Gastroesophageal sphincter (tissue), 4 donors: ENCODE data around the gene ENTHD1. TPM values are rescaled to one million over a fixed set of nuclear protein-coding genes. Genes with fewer than 3 reads are reported as not detected.
"Not testable (repeated sequence)": the region's sequence is repeated elsewhere in the genome, so short reads cannot be mapped to it uniquely, and the experiment has no call there.

Experiments used
- ATAC-seq: fragments of 150-250 bp; one replicate; pipeline ENCODE4 v1.9.1; 2016; ENCODE audit warnings: mild to moderate bottlenecking, moderate library complexity
- H3K27ac ChIP-seq, 4 donors: fragments of 200-600 bp; sonication (generic) in 3 of 4; 1 replicate in 3 of 4; 2 replicates in 1 of 4; pipeline ENCODE4 v1.5.1; 2016 to 2019
- H3K27me3 ChIP-seq: fragments of 200-600 bp; sonication (generic); one replicate; pipeline ENCODE4 v1.5.1; 2019
- H3K36me3 ChIP-seq, 2 donors: fragments of 200-600 bp; sonication (generic); one replicate each; pipeline ENCODE4 v1.5.1; 2019; ENCODE audit warnings: control low read depth in 1 of 2
- H3K4me1 ChIP-seq, 3 donors: fragments of 200-600 bp; sonication (generic); 1 replicate in 2 of 3; 2 replicates in 1 of 3; pipeline ENCODE4 v1.5.1; 2016 to 2019; ENCODE audit warnings: control low read depth in 2 of 3
- H3K4me3 ChIP-seq, 2 donors: fragments of 200-600 bp; sonication (generic); one replicate each; pipeline ENCODE4 v1.5.1; 2019; ENCODE audit warnings: mild to moderate bottlenecking in 1 of 2, moderate library complexity in 1 of 2
- H3K9me3 ChIP-seq, 3 donors: fragments of 200-600 bp; sonication (generic); one replicate each; pipeline ENCODE4 v1.5.1; 2017 to 2019; ENCODE audit warnings: control low read depth in 2 of 3
- CTCF ChIP-seq, 4 experiments: fragments of 200-600 bp in 2 of 4; fragments of 450-650 bp in 2 of 4; sonication (generic) in 1 of 4; IDR thresholded peaks; one replicate each; pipeline ENCODE4 v1.5.1; 2017 to 2019; ENCODE audit warnings: antibody characterized with exemption in 4 of 4, mild to moderate bottlenecking in 2 of 4, moderate library complexity in 2 of 4
- EP300 ChIP-seq: sonication (generic); formaldehyde crosslinking; IDR thresholded peaks from one replicate; pipeline ENCODE4 v1.6.1; 2017; ENCODE audit warnings: antibody characterized with exemption, mild to moderate bottlenecking
- POLR2A ChIP-seq, 2 donors: fragments of 450-650 bp; IDR thresholded peaks; one replicate each; pipeline ENCODE4 v1.6.1; 2017; ENCODE audit warnings: antibody characterized with exemption in 2 of 2, mild to moderate bottlenecking in 2 of 2, moderate library complexity in 1 of 2
- POLR2AphosphoS5 ChIP-seq: sonication (generic); formaldehyde crosslinking; IDR thresholded peaks from one replicate; pipeline ENCODE4 v1.6.1; 2017; ENCODE audit warnings: antibody characterized with exemption
- WGBS, 2 donors: methylation state at CpG; one replicate each; pipeline ENCODE4 v1.1.5; 2018; ENCODE audit warnings: low coverage in 1 of 2; 5-methylcytosine and 5-hydroxymethylcytosine counted together
- total RNA-seq, 4 donors: library from RNA; depleted of rRNA; stranded (reverse); fragments of >200 nt; gene quantifications; one replicate each; pipeline ENCODE4 v1.1.0, GENCODE V29; 2016

ENTHD1 gene
- total RNA-seq, 4 donors from 2014 or later: 0.47 TPM; not detected in 3

GRCh38 chr22:39877079-39877845 is 16.3 kb downstream of the ENTHD1 start:
- no peaks in the 10 kb centered on the region for H3K36me3 ChIP-seq
- no peaks in the 10 kb centered on the region for H3K9me3 ChIP-seq
- H3K4me1 ChIP-seq: no peaks in the 10 kb centered on the region
- ATAC-seq: no peak
- TF ChIP-seq POLR2A (IDR thresholded peaks at IDR 0.05) (no peak), EP300 (no peak), POLR2AphosphoS5 (no peak), CTCF (IDR thresholded peaks at IDR 0.05) (no peak)
- whole genome bisulfite sequencing, 2 donors: 51 to 56% methylated on average over 3 to 6 of the region's 6 CpGs
- no peak overlapping the region for H3K4me3 ChIP-seq
- H3K27me3 ChIP-seq: peaks cover 16% of the 10 kb centered on the region
- no peak overlapping the region for H3K27ac ChIP-seq

GRCh38 chr22:39875176-39875885 is 18.2 kb downstream of the ENTHD1 start:
- not testable (repeated sequence) for H3K4me1 ChIP-seq, H3K36me3 ChIP-seq, H3K9me3 ChIP-seq, H3K4me3 ChIP-seq, ATAC-seq, H3K27ac ChIP-seq
- 88 to 95% methylated on average over 11 to 15 of the region's 42 CpGs for WGBS, 2 donors
- peaks cover 16% of the 10 kb centered on the region for H3K27me3 ChIP-seq

GRCh38 chr22:39873965-39874364 is 19.6 kb downstream of the ENTHD1 start:
- H3K36me3 ChIP-seq: no peaks in the 10 kb centered on the region
- 13 to 25% methylated on average over 1 of the region's 1 CpG for WGBS, 2 donors
- H3K4me1 ChIP-seq: no peaks in the 10 kb centered on the region
- no peak overlapping the region for H3K4me3 ChIP-seq
- ATAC-seq: no peak
- peaks cover 25% of the 10 kb centered on the region for H3K27me3 ChIP-seq
- no peak overlapping the region for H3K27ac ChIP-seq
- no peak for TF ChIP-seq POLR2AphosphoS5
- no peaks in the 10 kb centered on the region for H3K9me3 ChIP-seq

GRCh38 chr22:39872548-39872947 is 21.0 kb downstream of the ENTHD1 start:
- H3K27me3 ChIP-seq: peaks cover 33% of the 10 kb centered on the region
- no peaks in the 10 kb centered on the region for H3K36me3 ChIP-seq
- H3K4me3 ChIP-seq: no peak overlapping the region
- no peak overlapping the region for H3K27ac ChIP-seq
- no peaks in the 10 kb centered on the region for H3K4me1 ChIP-seq
- 61 to 64% methylated on average over 1 of the region's 1 CpG for WGBS, 2 donors
- no peak for ATAC-seq
- no peaks in the 10 kb centered on the region for H3K9me3 ChIP-seq
- no peak for TF ChIP-seq EP300
- TF ChIP-seq POLR2A (IDR thresholded peaks at IDR 0.05): no peak
- TF ChIP-seq POLR2AphosphoS5: no peak
- no peak for TF ChIP-seq CTCF (IDR thresholded peaks at IDR 0.05)

GRCh38 chr22:39871008-39871798 is 22.4 kb downstream of the ENTHD1 start:
- ATAC-seq: no peak
- Histone ChIP-seq H3K9me3 (no peaks in the 10 kb centered on the region), H3K27me3 (peaks cover 34% of the 10 kb centered on the region), H3K36me3 (no peaks in the 10 kb centered on the region), H3K27ac (no peak overlapping the region), H3K4me3 (no peak overlapping the region), H3K4me1 (no peaks in the 10 kb centered on the region)
- 50 to 63% methylated on average over 4 to 5 of the region's 5 CpGs for WGBS, 2 donors
- TF ChIP-seq CTCF (IDR thresholded peaks at IDR 0.05) (no peak), POLR2A (IDR thresholded peaks at IDR 0.05) (no peak), POLR2AphosphoS5 (no peak), EP300 (no peak)

- not testable (repeated sequence) for H3K36me3 ChIP-seq, H3K27ac ChIP-seq, H3K9me3 ChIP-seq, H3K4me1 ChIP-seq, ATAC-seq, H3K4me3 ChIP-seq
- 61 to 100% methylated on average over 1 to 2 of the region's 2 CpGs for WGBS, 2 donors
- peaks cover 35% of the 10 kb centered on the region for H3K27me3 ChIP-seq
Observed at GRCh38 chr22:39869797-39870196, 23.8 kb downstream of the ENTHD1 start.
